Natural killer cell (primary cell): Measurements from ENCODE around the gene TRERF1. TPM values are rescaled to one million over a fixed set of nuclear protein-coding genes. Genes with fewer than 3 reads are reported as not detected.
A peak's percentile ranks its signal among the peaks of the same experiment; 100 is the strongest.

Source experiments
- ATAC-seq, 3 donors: fragments of 150-1000 bp in 2 of 3; fragments of 200-7000 bp in 1 of 3; cut with Tn5 transposase; 1 replicate in 1 of 3; 2 replicates in 2 of 3; pipeline ENCODE4 v1.10.0; 2021; ENCODE audit warnings: mild to moderate bottlenecking in 2 of 3, moderate library complexity in 2 of 3
- DNase-seq, 2 donors: peaks; one replicate each; pipeline versions ENCODE4 v3.0.0 to v3.0.0-alpha.2; 2013 to 2021; ENCODE audit warnings: mixed read lengths in 1 of 2
- H3K27ac ChIP-seq: one replicate; pipeline ENCODE4 v1.5.1; 2013; ENCODE audit warnings: mild to moderate bottlenecking, low read length
- H3K27me3 ChIP-seq: one replicate; pipeline ENCODE4 v1.6.1; 2013; ENCODE audit warnings: low read length; ENCODE audit not compliant: control insufficient read depth, insufficient read depth
- H3K36me3 ChIP-seq: one replicate; pipeline ENCODE4 v1.6.1; 2013; ENCODE audit warnings: low read length; ENCODE audit not compliant: control insufficient read depth, insufficient read depth
- H3K4me1 ChIP-seq: one replicate; pipeline ENCODE4 v1.6.1; 2013; ENCODE audit warnings: low read length; ENCODE audit not compliant: control insufficient read depth, insufficient read depth
- H3K4me3 ChIP-seq: one replicate; pipeline ENCODE4 v1.5.1; 2013; ENCODE audit warnings: low read length
- H3K9me3 ChIP-seq: one replicate; pipeline ENCODE4 v1.6.1; 2013; ENCODE audit warnings: low read length; ENCODE audit not compliant: control insufficient read depth, insufficient read depth
- H3K27ac Mint-ChIP-seq, 2 donors: one replicate each; pipeline ENCODE4 v1.8.0; 2022; ENCODE audit warnings: mild to moderate bottlenecking in 2 of 2, mixed read lengths in 2 of 2, moderate library complexity in 1 of 2
- H3K27me3 Mint-ChIP-seq, 2 donors: one replicate each; pipeline ENCODE4 v1.8.0; 2022; ENCODE audit warnings: low read depth in 2 of 2, mixed read lengths in 2 of 2
- H3K36me3 Mint-ChIP-seq: one replicate; pipeline ENCODE4 v1.8.0; 2022; ENCODE audit warnings: mixed read lengths
- H3K4me1 Mint-ChIP-seq, 2 donors: one replicate each; pipeline ENCODE4 v1.8.0; 2022; ENCODE audit warnings: mixed read lengths in 2 of 2
- H3K4me3 Mint-ChIP-seq: one replicate; pipeline ENCODE4 v1.8.0; 2022; ENCODE audit warnings: mild to moderate bottlenecking, moderate library complexity, mixed read lengths
- H3K9me3 Mint-ChIP-seq, 2 donors: one replicate each; pipeline ENCODE4 v1.8.0; 2022; ENCODE audit warnings: mixed read lengths in 2 of 2
- WGBS: methylation state at CpG from one replicate; pipeline ENCODE4 v1.1.7; 2013; ENCODE audit warnings: missing lambda C conversion rate; ENCODE audit not compliant: insufficient coverage; 5-methylcytosine and 5-hydroxymethylcytosine counted together
- intact Hi-C: fragments of 100-400 bp; cut with micrococcal nuclease; formaldehyde crosslinking; loops from one replicate; pipeline ENCODE4 v1.14.2; 2022
- total RNA-seq, 4 donors: library from RNA; stranded (reverse); fragments of 120-200 nt in 1 of 4; gene quantifications; one replicate each; pipeline versions ENCODE4 v1.2.3 to v1.2.4, GENCODE V29; 2013 to 2022
- TF ChIP-seq, protein P1 (sequence below): fragments of 200-600 bp; IDR thresholded peaks from one replicate; pipeline ENCODE4 v1.8.0; 2022; ENCODE audit warnings: antibody characterized with exemption

Gene TRERF1
- total RNA-seq, 3 donors from 2014 or later (not counting 1 experiment from before 2014, with no cell fraction given), result 34.6 to 42.3 (median 38.6) TPM

GRCh38 chr6:42229506-42230119 lies 222.1 kb downstream of the TRERF1 start:
- no peak for ATAC-seq
- intact Hi-C loops, result no loop called here
- H3K4me1 ChIP-seq, result no peaks in the 10 kb centered on the region
- DNase-seq, result no peak
- H3K36me3 ChIP-seq, result peaks cover 36% of the 10 kb centered on the region
- H3K27ac ChIP-seq, result no peak overlapping the region
- 94% methylated on average over 5 of the region's 6 CpGs for WGBS
- Mint-ChIP-seq H3K9me3 (no peaks in the 10 kb centered on the region), H3K36me3 (no peaks in the 10 kb centered on the region), H3K27ac (peak overlapping the region in 1 of 2 donors; percentile 31), H3K4me3 (no peak overlapping the region), H3K27me3 (no peaks in the 10 kb centered on the region), H3K4me1 (no peaks in the 10 kb centered on the region)
- H3K27me3 ChIP-seq, result no peaks in the 10 kb centered on the region
- TF ChIP-seq, protein P1, sequence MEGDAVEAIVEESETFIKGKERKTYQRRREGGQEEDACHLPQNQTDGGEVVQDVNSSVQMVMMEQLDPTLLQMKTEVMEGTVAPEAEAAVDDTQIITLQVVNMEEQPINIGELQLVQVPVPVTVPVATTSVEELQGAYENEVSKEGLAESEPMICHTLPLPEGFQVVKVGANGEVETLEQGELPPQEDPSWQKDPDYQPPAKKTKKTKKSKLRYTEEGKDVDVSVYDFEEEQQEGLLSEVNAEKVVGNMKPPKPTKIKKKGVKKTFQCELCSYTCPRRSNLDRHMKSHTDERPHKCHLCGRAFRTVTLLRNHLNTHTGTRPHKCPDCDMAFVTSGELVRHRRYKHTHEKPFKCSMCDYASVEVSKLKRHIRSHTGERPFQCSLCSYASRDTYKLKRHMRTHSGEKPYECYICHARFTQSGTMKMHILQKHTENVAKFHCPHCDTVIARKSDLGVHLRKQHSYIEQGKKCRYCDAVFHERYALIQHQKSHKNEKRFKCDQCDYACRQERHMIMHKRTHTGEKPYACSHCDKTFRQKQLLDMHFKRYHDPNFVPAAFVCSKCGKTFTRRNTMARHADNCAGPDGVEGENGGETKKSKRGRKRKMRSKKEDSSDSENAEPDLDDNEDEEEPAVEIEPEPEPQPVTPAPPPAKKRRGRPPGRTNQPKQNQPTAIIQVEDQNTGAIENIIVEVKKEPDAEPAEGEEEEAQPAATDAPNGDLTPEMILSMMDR, result no peak
- no peaks in the 10 kb centered on the region for H3K9me3 ChIP-seq
- no peak overlapping the region for H3K4me3 ChIP-seq

DNA sequence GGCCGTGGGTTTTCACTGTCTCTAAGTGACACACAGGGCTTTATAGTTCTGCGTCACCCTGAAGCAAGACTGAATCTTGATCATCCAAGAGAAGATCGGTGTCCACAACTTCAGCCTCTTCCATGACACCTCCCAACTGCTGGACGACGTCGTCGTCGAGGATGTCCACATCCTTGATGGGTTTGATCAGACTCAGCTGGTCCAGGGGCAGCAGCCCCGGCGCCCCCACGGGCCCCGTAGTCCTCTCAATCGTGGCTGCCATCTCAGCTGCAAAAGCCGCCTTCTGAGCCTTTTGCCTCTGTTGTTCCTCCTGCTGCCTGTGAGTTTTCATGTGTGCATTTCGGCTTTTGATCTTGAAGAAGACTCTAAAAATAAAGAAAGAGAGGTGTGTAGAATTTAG lies 223.4 kb downstream of the TRERF1 start:
- Mint-ChIP-seq H3K4me1 (no peaks in the 10 kb centered on the region), H3K36me3 (no peaks in the 10 kb centered on the region), H3K9me3 (no peaks in the 10 kb centered on the region), H3K4me3 (no peak overlapping the region), H3K27ac (no peak overlapping the region), H3K27me3 (no peaks in the 10 kb centered on the region)
- 95% methylated on average over 15 of the region's 15 CpGs for WGBS
- H3K36me3 ChIP-seq, result peaks cover 31% of the 10 kb centered on the region
- TF ChIP-seq, protein P1, result no peak
- ATAC-seq (no peak), DNase-seq (no peak)
- no peak overlapping the region for H3K4me3 ChIP-seq
- no peaks in the 10 kb centered on the region for H3K9me3 ChIP-seq
- H3K27ac ChIP-seq, result no peak overlapping the region
- intact Hi-C loops, result no loop called here
- H3K4me1 ChIP-seq, result no peaks in the 10 kb centered on the region
- H3K27me3 ChIP-seq, result no peaks in the 10 kb centered on the region

DNA sequence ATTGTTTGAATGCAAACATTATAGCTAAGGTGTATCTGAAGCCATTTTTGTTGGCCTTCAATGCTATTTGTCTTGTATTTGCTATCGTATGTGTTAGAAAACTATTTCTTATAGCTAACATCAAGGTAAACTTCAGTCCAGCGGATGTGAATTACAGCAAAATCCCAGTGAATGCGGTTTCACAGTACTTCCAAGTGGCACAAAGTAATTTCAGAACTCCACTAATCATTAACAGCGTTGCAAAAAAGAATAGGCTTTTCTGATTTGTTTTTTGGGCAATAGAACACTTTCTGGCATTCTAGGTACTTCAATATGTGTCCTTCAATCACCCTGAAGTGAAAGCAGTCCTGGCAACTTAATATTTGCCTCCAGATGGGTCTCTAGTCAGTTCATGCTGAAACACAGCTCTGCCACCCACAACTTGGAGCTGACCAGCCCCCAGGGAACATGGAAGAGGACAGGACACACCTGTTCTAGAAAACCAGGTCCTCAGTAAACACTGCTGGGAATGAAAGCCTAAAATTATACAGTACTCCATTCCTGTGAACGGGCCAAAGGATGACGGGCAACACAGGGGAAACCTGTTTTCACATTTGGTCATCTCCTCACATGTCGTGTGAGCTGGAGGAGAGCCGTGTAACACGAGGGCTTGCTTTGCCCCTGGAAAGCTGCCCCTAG lies 224.4 kb downstream of the TRERF1 start:
- Mint-ChIP-seq H3K36me3 (no peaks in the 10 kb centered on the region), H3K27me3 (no peaks in the 10 kb centered on the region), H3K9me3 (no peaks in the 10 kb centered on the region), H3K4me3 (no peak overlapping the region), H3K4me1 (no peaks in the 10 kb centered on the region), H3K27ac (no peak overlapping the region)
- H3K27me3 ChIP-seq, result no peaks in the 10 kb centered on the region
- H3K4me1 ChIP-seq, result no peaks in the 10 kb centered on the region
- intact Hi-C loops, result no loop called here
- no peak overlapping the region for H3K27ac ChIP-seq
- DNase-seq (no peak), ATAC-seq (no peak)
- WGBS, result 97% methylated on average over 9 of the region's 9 CpGs
- no peaks in the 10 kb centered on the region for H3K9me3 ChIP-seq
- H3K4me3 ChIP-seq, result no peak overlapping the region
- H3K36me3 ChIP-seq, result peaks cover 23% of the 10 kb centered on the region
- TF ChIP-seq, protein P1, result no peak
